HCT116 (cell line): ENCODE measurements around the gene PTOV1.

Experiments used
- ATF3 ChIP-seq: IDR thresholded peaks from 2 replicates; pipeline ENCODE4 v1.6.1; 2012
- ELF1 ChIP-seq: IDR thresholded peaks from 2 replicates; pipeline ENCODE4 v1.6.1; 2012; ENCODE audit warnings: low read depth, borderline replicate concordance
- EZH2phosphoT487 ChIP-seq: fragments of 200-600 bp; IDR thresholded peaks from 2 replicates; pipeline ENCODE4 v1.6.1; 2018; ENCODE audit warnings: antibody characterized with exemption, borderline replicate concordance
- POLR2AphosphoS5 ChIP-seq: IDR thresholded peaks from 2 replicates; pipeline ENCODE4 v1.6.1; 2011; ENCODE audit warnings: mild to moderate bottlenecking, low read depth, low read length, moderate library complexity
- RAD21 ChIP-seq: IDR thresholded peaks from 2 replicates; pipeline ENCODE4 v1.6.1; 2012; ENCODE audit warnings: low read depth, mild to moderate bottlenecking
- SRF ChIP-seq: IDR thresholded peaks from 2 replicates; pipeline ENCODE4 v1.6.1; 2012; ENCODE audit warnings: low read depth
- YY1 ChIP-seq: IDR thresholded peaks from 2 replicates; pipeline ENCODE4 v1.6.1; 2011; ENCODE audit warnings: low read length, low read depth, moderate library complexity, mild to moderate bottlenecking; ENCODE audit not compliant: insufficient replicate concordance; ENCODE audit errors: extremely low read depth
- TF ChIP-seq, protein P1 (sequence below), 3 experiments: fragments of 200-600 bp in 1 of 3; sonication (generic) in 1 of 3; IDR thresholded peaks in 2 of 3; conservative IDR thresholded peaks in 1 of 3; 2 replicates each; pipeline ENCODE4 v1.5.1; 2012 to 2017; ENCODE audit warnings: low read depth in 2 of 3, low read length in 2 of 3, antibody characterized with exemption in 1 of 3, borderline replicate concordance in 1 of 3, control low read depth in 1 of 3, mild to moderate bottlenecking in 1 of 3, mixed read lengths in 1 of 3, mixed run types in 1 of 3, moderate library complexity in 1 of 3; ENCODE audit not compliant: insufficient read depth in 1 of 3

- TF ChIP-seq, protein P1, sequence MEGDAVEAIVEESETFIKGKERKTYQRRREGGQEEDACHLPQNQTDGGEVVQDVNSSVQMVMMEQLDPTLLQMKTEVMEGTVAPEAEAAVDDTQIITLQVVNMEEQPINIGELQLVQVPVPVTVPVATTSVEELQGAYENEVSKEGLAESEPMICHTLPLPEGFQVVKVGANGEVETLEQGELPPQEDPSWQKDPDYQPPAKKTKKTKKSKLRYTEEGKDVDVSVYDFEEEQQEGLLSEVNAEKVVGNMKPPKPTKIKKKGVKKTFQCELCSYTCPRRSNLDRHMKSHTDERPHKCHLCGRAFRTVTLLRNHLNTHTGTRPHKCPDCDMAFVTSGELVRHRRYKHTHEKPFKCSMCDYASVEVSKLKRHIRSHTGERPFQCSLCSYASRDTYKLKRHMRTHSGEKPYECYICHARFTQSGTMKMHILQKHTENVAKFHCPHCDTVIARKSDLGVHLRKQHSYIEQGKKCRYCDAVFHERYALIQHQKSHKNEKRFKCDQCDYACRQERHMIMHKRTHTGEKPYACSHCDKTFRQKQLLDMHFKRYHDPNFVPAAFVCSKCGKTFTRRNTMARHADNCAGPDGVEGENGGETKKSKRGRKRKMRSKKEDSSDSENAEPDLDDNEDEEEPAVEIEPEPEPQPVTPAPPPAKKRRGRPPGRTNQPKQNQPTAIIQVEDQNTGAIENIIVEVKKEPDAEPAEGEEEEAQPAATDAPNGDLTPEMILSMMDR (IDR thresholded peaks at IDR 0.05 in 2 of 3, conservative IDR thresholded peaks at IDR 0.05 in 1 of 3; ENCODE audit: borderline replicate concordance in 1 of 3, insufficient read depth in 1 of 3, low read depth in 2 of 3, low read length in 2 of 3), result no peak
- TF ChIP-seq YY1, result no peak
- TF ChIP-seq ELF1, result no peak
- no peak for TF ChIP-seq POLR2AphosphoS5
- no peak for TF ChIP-seq SRF
- no peak for TF ChIP-seq RAD21
- TF ChIP-seq ATF3, result no peak
- TF ChIP-seq EZH2phosphoT487, result no peak
Measured at GRCh38 chr19:49820125-49820524, 30.8 kb upstream of the PTOV1 start.
